ENCODE results near the gene TRPT1. TPM values are rescaled to one million over a fixed set of nuclear protein-coding genes. Genes with fewer than 3 reads are reported as not detected.

TRPT1 gene
- total and polyA plus RNA-seq, 9 of the 15 experiments (the other 6 are each of a cell fraction or from before 2014, with no cell fraction given) = 4.6 to 41.7 (median 23.1) TPM

- TF ChIP-seq E4F1 (CRISPR knock-in tag; IDR thresholded peaks at IDR 0.05; ENCODE audit: borderline replicate concordance) (no peak), GTF2F1 (IDR thresholded peaks at IDR 0.05; ENCODE audit: low read depth, low read length) (peak; percentile 89), ZZZ3 (IDR thresholded peaks at IDR 0.05) (no peak), BCOR (IDR thresholded peaks at IDR 0.05) (peak; percentile 70), TFAM (CRISPR knock-in tag; conservative IDR thresholded peaks at IDR 0.05) (no peak), SAP30 (IDR thresholded peaks at IDR 0.05; ENCODE audit: borderline replicate concordance, insufficient read depth, low read depth, low read length, poor library complexity, severe bottlenecking) (peak; percentile 78), HNRNPK (IDR thresholded peaks at IDR 0.05; ENCODE audit: low read depth, low read length, poor library complexity, severe bottlenecking) (no peak), SMAD1 (IDR thresholded peaks at IDR 0.05; ENCODE audit: low read depth, low read length, partially characterized antibody) (peak; percentile 88), BMI1 (IDR thresholded peaks at IDR 0.05; ENCODE audit: low read length) (no peak), FOXP1 (CRISPR knock-in tag; IDR thresholded peaks at IDR 0.05) (peak; percentile 97; the same call in 1 of the 2 replicates), EWSR1 (IDR thresholded peaks at IDR 0.05; ENCODE audit: borderline replicate concordance, low read depth, partially characterized antibody) (no peak), ZNF444 (CRISPR knock-in tag; IDR thresholded peaks at IDR 0.05) (no peak), PHTF2 (CRISPR knock-in tag; IDR thresholded peaks at IDR 0.05) (peak; percentile 72; the same call in 1 of the 2 replicates), PATZ1 (CRISPR knock-in tag; IDR thresholded peaks at IDR 0.05; ENCODE audit: borderline replicate concordance) (no peak), ZNF766 (CRISPR knock-in tag; conservative IDR thresholded peaks at IDR 0.05) (no peak), THAP12 (CRISPR knock-in tag; IDR thresholded peaks at IDR 0.05) (peak; percentile 65; the same call in 1 of the 2 replicates), ETV6 (IDR thresholded peaks at IDR 0.05; ENCODE audit: borderline replicate concordance in 1 of 2, low read depth in 2 of 2, low read length in 1 of 2) (no peak), ETV6 (CRISPR knock-in tag; IDR thresholded peaks at IDR 0.05; ENCODE audit: borderline replicate concordance) (no peak), POLR2AphosphoS5 (IDR thresholded peaks at IDR 0.05; ENCODE audit: control insufficient read depth, insufficient read depth, low read depth, low read length) (peak; percentile 89), ZBTB8A (IDR thresholded peaks at IDR 0.05; ENCODE audit: partially characterized antibody) (no peak)
These were observed 40.8 kb downstream of the TRPT1 start (continued) for GRCh38 chr11:64185175-64185692.
